ENCODE results near the gene PTPN4. TPM values are rescaled to one million over a fixed set of nuclear protein-coding genes. Genes with fewer than 3 reads are reported as not detected.

Gene PTPN4
- total and polyA plus RNA-seq, 3 donors from 2014 or later: 19.7 to 80.5 (median 58.5) TPM

DNA sequence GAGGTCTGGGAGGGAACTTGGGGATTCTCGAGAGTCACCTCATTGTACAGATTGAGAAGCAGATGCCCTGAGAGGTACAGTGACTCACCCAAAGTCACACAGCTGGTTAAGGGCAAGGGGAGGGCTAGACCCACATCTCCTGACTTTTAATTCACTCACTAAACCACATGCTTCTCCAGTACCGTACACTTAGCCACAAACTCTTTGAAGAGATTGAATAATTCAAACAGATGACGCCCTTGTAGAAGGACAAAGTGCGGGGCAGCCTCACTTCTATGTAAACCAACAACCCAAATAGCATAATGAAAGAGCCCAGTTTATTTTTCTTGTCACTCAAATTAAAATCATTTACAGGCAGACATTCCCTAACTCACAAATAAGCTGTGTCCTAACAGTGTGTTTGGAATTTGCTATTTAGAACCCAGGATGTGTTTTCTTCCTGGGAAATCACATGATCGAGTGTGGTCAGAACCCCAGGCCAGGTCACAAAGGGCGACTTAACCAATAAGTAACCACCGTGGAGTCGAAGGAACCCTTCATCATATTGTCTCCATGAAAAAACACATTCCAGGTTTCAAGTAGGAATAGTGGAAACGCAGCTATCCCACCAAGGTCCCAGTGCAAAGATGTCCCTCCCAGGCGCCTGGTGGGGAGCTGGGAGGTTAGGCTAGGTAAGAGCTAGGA is 35.8 kb upstream of the PTPN4 start:
- Histone ChIP-seq H3K4me1 (no peaks in the 10 kb centered on the region), H3K4me3 (no peak overlapping the region), H3K36me3 (ENCODE audit: low read depth, missing control alignments) (no peaks in the 10 kb centered on the region), H3K27me3 (no peaks in the 10 kb centered on the region), H3K27ac (no peak overlapping the region), H3K9me3 (no peaks in the 10 kb centered on the region)
- WGBS, 2 donors: 80 to 83% methylated on average over 10 of the region's 10 CpGs
- TF ChIP-seq, protein P1, sequence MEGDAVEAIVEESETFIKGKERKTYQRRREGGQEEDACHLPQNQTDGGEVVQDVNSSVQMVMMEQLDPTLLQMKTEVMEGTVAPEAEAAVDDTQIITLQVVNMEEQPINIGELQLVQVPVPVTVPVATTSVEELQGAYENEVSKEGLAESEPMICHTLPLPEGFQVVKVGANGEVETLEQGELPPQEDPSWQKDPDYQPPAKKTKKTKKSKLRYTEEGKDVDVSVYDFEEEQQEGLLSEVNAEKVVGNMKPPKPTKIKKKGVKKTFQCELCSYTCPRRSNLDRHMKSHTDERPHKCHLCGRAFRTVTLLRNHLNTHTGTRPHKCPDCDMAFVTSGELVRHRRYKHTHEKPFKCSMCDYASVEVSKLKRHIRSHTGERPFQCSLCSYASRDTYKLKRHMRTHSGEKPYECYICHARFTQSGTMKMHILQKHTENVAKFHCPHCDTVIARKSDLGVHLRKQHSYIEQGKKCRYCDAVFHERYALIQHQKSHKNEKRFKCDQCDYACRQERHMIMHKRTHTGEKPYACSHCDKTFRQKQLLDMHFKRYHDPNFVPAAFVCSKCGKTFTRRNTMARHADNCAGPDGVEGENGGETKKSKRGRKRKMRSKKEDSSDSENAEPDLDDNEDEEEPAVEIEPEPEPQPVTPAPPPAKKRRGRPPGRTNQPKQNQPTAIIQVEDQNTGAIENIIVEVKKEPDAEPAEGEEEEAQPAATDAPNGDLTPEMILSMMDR (IDR thresholded peaks at IDR 0.05): no peak
- TF ChIP-seq POLR2A (IDR thresholded peaks at IDR 0.05): no peak
- DNase-seq: no peak
- intact Hi-C loops (cut with DNase I; ENCODE audit: low total_unique reads): no loop called here

DNA sequence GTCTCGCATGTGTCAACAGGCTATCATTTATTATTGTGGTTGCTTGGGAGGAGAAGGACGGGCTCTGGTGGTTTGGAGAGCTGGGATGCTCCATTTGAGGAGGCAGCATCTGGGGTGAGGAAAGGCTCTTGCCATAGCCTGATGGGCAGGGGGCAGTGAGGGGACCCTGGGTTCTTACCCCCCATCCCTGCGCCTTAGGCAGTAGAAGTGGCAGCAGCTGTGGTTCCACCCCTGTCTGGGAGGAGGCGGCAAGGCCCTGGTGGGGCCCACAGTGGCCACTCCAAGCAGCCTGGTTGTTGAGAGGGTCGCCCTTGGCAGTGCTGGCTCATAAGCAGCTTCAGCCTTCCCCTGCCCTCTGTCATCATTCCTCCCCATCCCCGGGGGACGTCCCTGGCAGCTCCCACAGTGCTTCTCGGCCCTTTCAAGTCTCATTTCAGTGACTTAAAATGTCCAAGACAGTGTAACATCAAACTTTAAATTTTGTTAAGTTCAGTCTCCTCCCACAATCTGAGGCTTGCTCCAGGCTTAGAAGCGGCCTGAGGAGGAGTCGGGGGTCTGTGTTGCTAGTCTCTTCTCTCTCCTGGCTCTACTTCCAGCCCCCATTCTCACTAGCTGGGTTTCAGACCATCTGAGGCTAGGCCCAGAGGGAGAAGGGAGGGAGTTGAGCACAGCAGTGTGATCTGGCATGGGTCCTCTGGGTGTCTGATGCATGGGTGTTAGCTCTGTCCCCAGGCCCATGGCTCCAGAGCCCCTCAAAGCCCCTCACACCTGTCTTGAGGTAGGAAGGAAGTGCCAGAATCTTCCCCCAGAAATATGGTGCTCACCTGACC is 34.9 kb upstream of the PTPN4 start:
- Histone ChIP-seq H3K27ac (no peak overlapping the region), H3K27me3 (no peaks in the 10 kb centered on the region), H3K4me1 (no peaks in the 10 kb centered on the region), H3K4me3 (no peak overlapping the region), H3K9me3 (no peaks in the 10 kb centered on the region), H3K36me3 (ENCODE audit: low read depth, missing control alignments) (no peaks in the 10 kb centered on the region)
- TF ChIP-seq, protein P1 (IDR thresholded peaks at IDR 0.05): no peak
- no peak for TF ChIP-seq POLR2A (IDR thresholded peaks at IDR 0.05)
- DNase-seq: no peak
- 87 to 90% methylated on average over 10 of the region's 10 CpGs for WGBS, 2 donors
- intact Hi-C loops (cut with DNase I; ENCODE audit: low total_unique reads): no loop called here

DNA sequence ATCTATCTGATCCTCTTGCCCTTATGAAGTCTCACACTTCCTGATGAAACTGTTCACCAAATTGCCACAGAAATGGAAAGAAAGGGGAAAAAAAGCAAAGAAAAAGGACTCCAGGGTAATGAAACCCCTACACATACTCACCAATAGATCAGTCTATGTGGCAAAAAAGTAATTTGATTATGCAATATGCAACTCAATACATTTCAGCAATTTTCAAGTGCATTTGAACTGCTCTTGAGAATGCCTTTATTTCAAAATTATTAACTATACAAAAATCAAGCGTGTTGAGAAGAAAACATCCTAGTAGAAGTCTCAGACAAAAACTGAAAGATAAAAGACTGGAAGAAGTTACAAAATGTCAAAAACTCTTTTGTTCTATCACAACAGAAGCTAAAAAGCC is 32.2 kb upstream of the PTPN4 start:
- no peaks in the 10 kb centered on the region for H3K27me3 ChIP-seq
- peaks cover 14% of the 10 kb centered on the region for H3K4me1 ChIP-seq
- no peak for DNase-seq
- no peaks in the 10 kb centered on the region for H3K9me3 ChIP-seq
- H3K4me3 ChIP-seq: no peak overlapping the region
- 59 to 83% methylated on average over 1 of the region's 1 CpG for WGBS, 2 donors
- TF ChIP-seq, protein P1 (IDR thresholded peaks at IDR 0.05): no peak
- TF ChIP-seq POLR2A (IDR thresholded peaks at IDR 0.05): no peak
- intact Hi-C loops (cut with DNase I; ENCODE audit: low total_unique reads): no loop called here
- no peak overlapping the region for H3K27ac ChIP-seq
- no peaks in the 10 kb centered on the region for H3K36me3 ChIP-seq (ENCODE audit: low read depth, missing control alignments)

DNA sequence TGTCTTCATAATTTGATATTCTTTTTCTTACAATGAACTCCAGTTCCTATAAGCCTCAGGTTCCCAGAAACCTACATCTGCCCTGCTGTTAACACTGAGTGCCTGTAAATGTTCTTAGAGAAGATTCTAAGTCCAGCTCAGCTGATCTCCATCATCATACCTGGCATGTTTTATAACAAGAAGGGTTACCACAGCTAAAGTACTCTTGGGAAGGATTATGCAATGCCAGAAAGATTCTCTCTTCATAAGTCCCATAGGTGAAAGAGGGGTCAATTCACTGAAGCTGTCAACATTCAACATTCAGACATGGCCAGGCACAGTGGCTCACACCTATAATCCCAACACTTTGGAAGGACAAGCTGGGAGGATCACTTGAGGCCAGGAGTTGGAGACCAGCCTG is 31.3 kb upstream of the PTPN4 start:
- intact Hi-C loops (cut with DNase I; ENCODE audit: low total_unique reads): no loop called here
- Histone ChIP-seq H3K4me3 (no peak overlapping the region), H3K27ac (no peak overlapping the region), H3K36me3 (ENCODE audit: low read depth, missing control alignments) (no peaks in the 10 kb centered on the region), H3K4me1 (peaks cover 15% of the 10 kb centered on the region), H3K9me3 (no peaks in the 10 kb centered on the region), H3K27me3 (no peaks in the 10 kb centered on the region)
- no peak for TF ChIP-seq POLR2A (IDR thresholded peaks at IDR 0.05)
- TF ChIP-seq, protein P1 (IDR thresholded peaks at IDR 0.05): no peak
- no peak for DNase-seq

All from testis (tissue), 3 donors.